ENCODE measurements around the gene KCNMB3. TPM values are rescaled to one million over a fixed set of nuclear protein-coding genes. Genes with fewer than 3 reads are reported as not detected.

KCNMB3 gene
- polyA plus RNA-seq, 3 donors: 0.14 to 2.2 TPM; not detected in 1

DNA sequence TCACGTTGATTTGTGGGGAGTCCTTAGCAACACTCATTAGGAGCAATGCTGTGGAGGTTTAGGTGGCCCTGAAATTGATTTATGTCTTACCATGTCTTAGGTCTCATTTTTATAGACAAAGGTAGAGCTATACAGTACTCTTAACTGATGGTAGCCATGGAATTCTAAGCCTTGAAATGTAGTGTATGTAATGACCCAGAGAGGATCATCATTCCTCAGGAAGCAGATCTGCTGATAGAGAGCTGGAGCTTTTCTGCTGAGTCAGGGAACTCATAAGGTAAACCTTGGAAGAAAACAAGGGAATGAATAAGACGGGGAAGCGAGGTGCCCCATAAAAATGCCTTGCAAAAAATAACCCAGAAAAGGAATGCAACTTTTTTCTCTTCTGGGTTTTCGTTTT lies 37.9 kb upstream of the KCNMB3 start:
- H3K27ac ChIP-seq (ENCODE audit: low read depth in 1 of 2, low read length in 2 of 2): no peak overlapping the region
- Mint-ChIP-seq H3K36me3 (no peaks in the 10 kb centered on the region), H3K4me1 (peaks cover 3% of the 10 kb centered on the region), H3K4me3 (no peak overlapping the region), H3K27me3 (ENCODE audit: low read depth in 3 of 3) (peaks cover 0 to 3% (median 1%) of the 10 kb centered on the region in 3 donors), H3K9me3 (peaks cover 0 to 8% (median 3%) of the 10 kb centered on the region in 7 donors), H3K27ac (no peak overlapping the region)
- TF ChIP-seq, protein P1, sequence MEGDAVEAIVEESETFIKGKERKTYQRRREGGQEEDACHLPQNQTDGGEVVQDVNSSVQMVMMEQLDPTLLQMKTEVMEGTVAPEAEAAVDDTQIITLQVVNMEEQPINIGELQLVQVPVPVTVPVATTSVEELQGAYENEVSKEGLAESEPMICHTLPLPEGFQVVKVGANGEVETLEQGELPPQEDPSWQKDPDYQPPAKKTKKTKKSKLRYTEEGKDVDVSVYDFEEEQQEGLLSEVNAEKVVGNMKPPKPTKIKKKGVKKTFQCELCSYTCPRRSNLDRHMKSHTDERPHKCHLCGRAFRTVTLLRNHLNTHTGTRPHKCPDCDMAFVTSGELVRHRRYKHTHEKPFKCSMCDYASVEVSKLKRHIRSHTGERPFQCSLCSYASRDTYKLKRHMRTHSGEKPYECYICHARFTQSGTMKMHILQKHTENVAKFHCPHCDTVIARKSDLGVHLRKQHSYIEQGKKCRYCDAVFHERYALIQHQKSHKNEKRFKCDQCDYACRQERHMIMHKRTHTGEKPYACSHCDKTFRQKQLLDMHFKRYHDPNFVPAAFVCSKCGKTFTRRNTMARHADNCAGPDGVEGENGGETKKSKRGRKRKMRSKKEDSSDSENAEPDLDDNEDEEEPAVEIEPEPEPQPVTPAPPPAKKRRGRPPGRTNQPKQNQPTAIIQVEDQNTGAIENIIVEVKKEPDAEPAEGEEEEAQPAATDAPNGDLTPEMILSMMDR (IDR thresholded peaks at IDR 0.05): no peak
- H3K36me3 ChIP-seq (replicated peaks in 1 of 2; ENCODE audit: control insufficient read depth in 1 of 2, insufficient read depth in 2 of 2, low read length in 2 of 2): no peaks in the 10 kb centered on the region
- H3K9me3 ChIP-seq (replicated peaks in 1 of 2; ENCODE audit: control insufficient read depth in 1 of 2, insufficient read depth in 1 of 2, low read length in 2 of 2): no peaks in the 10 kb centered on the region
- H3K4me3 ChIP-seq (replicated peaks in 1 of 3; ENCODE audit: low read depth in 2 of 3, low read length in 3 of 3): no peak overlapping the region
- no peak overlapping the region for H3K4me2 ChIP-seq (replicated peaks; ENCODE audit: extremely low read depth, low read length, poor library complexity, severe bottlenecking)
- H3K9ac ChIP-seq (ENCODE audit: insufficient read depth, low read length, poor library complexity, severe bottlenecking): no peak overlapping the region
- 100% methylated on average over 1 of the region's 4 CpGs for WGBS (ENCODE audit: insufficient coverage)
- H3K4me1 ChIP-seq (ENCODE audit: control insufficient read depth in 1 of 2, insufficient read depth in 2 of 2, low read length in 2 of 2): no peaks in the 10 kb centered on the region
- H2AFZ ChIP-seq (ENCODE audit: insufficient read depth, low read depth, low read length, poor library complexity, severe bottlenecking): no peak overlapping the region
- H3K27me3 ChIP-seq (ENCODE audit: control insufficient read depth in 2 of 2, insufficient read depth in 2 of 2, low read length in 2 of 2): no peaks in the 10 kb centered on the region
- no peaks in the 10 kb centered on the region for H3K79me2 ChIP-seq (ENCODE audit: insufficient read depth, low read length)
- H4K20me1 ChIP-seq (ENCODE audit: insufficient read depth, low read length): no peaks in the 10 kb centered on the region
- intact Hi-C loops (cut with micrococcal nuclease): no loop called here
- DNase-seq: no peak

DNA sequence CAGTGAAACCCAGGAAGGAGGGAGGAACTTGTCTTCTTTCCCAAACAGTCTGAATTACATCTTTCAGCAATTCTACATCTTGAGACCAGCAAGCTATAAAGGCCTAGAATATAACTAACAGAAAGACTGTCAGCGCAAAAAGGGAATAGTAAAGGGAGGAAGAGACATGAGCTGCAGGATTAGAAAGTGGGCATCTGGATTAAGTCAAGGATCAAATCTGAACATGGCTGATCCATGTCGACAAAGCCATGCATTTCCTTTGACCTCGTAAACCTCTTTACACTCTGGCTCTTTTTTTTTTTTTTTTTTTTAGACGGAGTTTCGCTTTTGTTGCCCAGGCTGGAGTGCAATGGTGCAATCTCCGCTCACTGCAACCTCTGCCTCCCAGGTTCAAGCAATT lies 35.4 kb upstream of the KCNMB3 start:
- Mint-ChIP-seq H3K27me3 (ENCODE audit: low read depth in 3 of 3) (peaks cover 0 to 6% (median 2%) of the 10 kb centered on the region in 3 donors), H3K9me3 (peaks cover 0 to 8% (median 3%) of the 10 kb centered on the region in 7 donors), H3K36me3 (no peaks in the 10 kb centered on the region), H3K27ac (no peak overlapping the region), H3K4me1 (peaks cover 3% of the 10 kb centered on the region), H3K4me3 (no peak overlapping the region)
- Histone ChIP-seq H3K9ac (ENCODE audit: insufficient read depth, low read length, poor library complexity, severe bottlenecking) (no peak overlapping the region), H3K27ac (ENCODE audit: low read depth in 1 of 2, low read length in 2 of 2) (no peak overlapping the region), H3K36me3 (replicated peaks in 1 of 2; ENCODE audit: control insufficient read depth in 1 of 2, insufficient read depth in 2 of 2, low read length in 2 of 2) (no peaks in the 10 kb centered on the region), H3K4me3 (replicated peaks in 1 of 3; ENCODE audit: low read depth in 2 of 3, low read length in 3 of 3) (no peak overlapping the region), H3K27me3 (ENCODE audit: control insufficient read depth in 2 of 2, insufficient read depth in 2 of 2, low read length in 2 of 2) (no peaks in the 10 kb centered on the region), H3K79me2 (ENCODE audit: insufficient read depth, low read length) (no peaks in the 10 kb centered on the region), H4K20me1 (ENCODE audit: insufficient read depth, low read length) (no peaks in the 10 kb centered on the region), H3K4me1 (ENCODE audit: control insufficient read depth in 1 of 2, insufficient read depth in 2 of 2, low read length in 2 of 2) (no peaks in the 10 kb centered on the region), H3K9me3 (replicated peaks in 1 of 2; ENCODE audit: control insufficient read depth in 1 of 2, insufficient read depth in 1 of 2, low read length in 2 of 2) (no peaks in the 10 kb centered on the region), H3K4me2 (replicated peaks; ENCODE audit: extremely low read depth, low read length, poor library complexity, severe bottlenecking) (no peak overlapping the region), H2AFZ (ENCODE audit: insufficient read depth, low read depth, low read length, poor library complexity, severe bottlenecking) (no peak overlapping the region)
- WGBS (ENCODE audit: insufficient coverage): no CpG with 5 or more reads among the region's 6 CpGs
- no peak for DNase-seq
- intact Hi-C loops (cut with micrococcal nuclease): no loop called here
- TF ChIP-seq, protein P1 (IDR thresholded peaks at IDR 0.05): no peak

Measured in CD14-positive monocyte (primary cell).